NCI-H128 (cell line): ENCODE data around the gene ACAP2.
"Not testable (repeated sequence)": the region's sequence is repeated elsewhere in the genome, so short reads cannot be mapped to it uniquely, and the experiment has no call there.

Source experiments
- DNase-seq: peaks from one replicate; lab custom pipeline; 2025; ENCODE audit not compliant: unreplicated experiment; lab: John Stamatoyannopoulos, UW

Gene ACAP2

DNA sequence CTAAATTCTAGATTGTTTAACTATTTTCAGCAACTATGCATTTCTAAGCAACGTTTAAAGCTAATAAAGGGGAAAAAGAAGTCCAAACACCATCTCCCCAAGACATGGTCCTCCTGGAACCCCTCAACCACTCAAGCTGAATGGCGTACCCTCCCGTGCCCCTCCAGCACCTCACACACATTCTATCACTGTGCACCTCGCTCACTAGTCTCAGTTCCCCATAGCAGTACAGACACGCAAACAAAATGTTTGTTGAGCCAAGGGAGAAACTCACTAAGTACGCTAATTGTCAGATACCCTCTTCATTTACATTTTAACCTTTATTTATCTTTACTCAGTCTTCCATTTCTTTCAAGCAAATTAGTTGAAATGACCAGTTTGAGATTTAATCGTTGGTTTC, 48.8 kb downstream of the ACAP2 start:
- DNase-seq = no peak

DNA sequence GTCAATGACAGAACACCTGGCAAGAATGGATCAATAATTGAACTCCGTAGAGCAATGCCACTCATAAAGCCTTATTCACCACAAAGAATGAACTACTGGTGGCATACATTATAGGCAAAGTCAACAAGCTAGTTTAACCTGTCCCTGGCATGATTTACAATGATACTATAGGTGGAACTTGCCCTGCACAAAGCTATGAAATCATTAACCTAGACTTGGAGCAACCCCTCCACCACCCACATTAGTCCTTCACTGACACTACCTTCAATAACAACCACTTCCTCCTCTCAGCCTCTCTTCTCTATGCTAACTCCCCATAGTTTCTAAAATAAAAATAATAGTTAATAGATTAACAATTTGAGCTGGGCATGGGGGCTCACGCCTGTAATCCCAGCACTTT, 54.4 kb downstream of the ACAP2 start:
- no peak for DNase-seq

DNA sequence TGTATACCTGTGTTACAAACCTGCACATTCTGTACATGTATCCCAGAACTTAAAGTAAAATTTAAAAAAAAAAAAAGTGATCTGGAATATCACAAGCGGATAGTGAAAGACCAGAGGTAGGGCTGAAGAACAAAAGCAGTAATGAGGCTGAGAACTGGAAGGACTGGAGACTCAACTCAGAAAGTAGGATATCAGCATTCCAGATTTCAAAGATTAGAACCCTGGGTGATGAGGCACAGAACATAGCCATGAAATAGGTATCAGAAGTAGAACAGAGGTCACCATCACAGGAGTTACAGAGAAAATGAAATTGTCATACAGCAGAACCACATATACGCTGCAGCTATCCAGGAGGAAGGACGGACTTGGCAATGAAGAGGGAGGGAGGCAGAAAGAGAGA, 56.1 kb downstream of the ACAP2 start:
- DNase-seq = no peak

DNA sequence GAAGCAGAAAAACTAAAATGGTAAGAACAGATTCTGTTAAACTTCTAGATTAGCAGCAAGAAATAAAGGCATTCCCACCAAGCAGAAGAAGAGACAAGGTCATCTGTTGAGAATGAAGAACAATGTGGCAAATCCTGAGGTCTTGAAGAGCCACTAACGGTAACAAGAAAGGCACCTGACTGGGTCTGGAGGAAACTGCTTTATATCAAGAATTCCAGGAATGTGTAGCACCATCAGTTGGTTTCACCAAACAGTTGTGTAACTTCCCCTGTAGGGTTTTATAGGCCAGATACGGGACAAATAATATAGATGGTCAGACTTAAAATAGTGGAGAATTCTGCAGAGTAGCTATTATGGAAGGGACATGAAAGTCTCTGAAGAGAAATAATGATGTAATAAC, 57.3 kb downstream of the ACAP2 start:
- DNase-seq = no peak

DNA sequence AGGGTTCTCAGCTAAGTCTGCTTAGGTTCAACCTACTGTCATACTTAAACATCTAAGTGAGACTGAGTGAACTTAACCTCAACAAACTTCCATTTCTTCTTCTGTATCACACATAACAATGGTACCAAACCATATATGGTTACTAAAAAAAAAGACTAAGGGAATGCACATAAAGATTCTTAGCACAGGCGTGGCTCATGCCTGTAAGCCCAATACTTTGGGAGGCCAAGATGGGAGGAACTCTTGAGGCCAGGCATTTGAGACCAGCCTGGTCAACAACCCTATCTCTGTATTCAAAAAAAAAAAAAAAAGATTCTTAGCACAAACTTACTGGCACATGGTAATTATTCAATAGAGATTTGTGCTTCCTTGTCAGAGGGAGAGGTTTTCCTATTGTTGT, 57.9 kb downstream of the ACAP2 start:
- DNase-seq = no peak

DNA sequence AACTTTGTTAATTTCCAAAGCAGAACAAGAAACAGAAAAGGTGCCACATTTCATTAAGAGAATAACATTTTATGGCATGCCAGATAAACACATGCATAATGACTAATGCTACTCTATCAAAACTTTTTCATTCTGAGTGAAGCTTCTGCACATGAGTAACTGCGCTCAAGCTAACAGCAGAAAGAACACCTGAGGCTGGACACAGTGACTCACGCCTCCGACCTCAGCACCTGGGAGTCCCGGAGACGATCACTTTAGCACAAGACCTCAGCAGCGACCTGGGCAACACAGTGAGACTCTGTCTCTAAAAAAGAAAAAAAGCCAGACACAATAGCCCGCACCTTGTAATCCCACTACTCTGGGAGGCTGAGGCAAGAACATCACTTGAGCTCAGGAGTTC, 70.6 kb downstream of the ACAP2 start:
- DNase-seq = no peak

DNA sequence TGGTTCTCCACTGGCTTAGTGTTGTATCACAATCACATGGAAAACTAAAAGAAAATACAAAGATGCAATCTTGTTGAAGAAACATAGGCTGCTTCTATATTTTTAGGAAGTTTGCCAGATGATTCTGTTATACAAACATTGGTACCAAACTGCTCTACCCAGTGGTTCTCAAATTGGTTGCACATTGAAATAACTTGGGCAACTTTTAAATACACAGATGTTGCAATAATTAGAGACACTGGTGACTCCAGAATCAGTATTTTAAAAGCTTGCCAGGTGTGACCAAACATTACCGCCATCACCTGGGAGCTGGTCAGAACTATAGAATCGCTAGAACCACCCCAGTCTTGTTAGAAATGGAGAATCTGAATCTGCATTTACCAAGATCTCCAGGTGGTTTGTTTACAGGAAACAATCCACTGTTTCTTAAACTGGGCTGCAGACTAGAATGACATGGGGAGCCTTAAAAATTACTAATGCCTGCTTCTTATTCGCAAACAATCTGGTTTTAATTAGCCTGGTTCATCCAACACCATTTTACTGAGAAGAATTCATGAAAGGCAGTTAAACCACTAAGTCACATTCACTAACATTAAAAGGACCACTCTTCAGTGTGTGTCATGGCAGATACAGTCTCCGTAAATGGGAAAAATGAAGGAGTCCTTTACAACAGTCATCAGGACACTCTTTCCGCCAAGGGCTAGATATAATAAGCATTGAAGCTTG, 76.5 kb downstream of the ACAP2 start:
- DNase-seq = no peak

DNA sequence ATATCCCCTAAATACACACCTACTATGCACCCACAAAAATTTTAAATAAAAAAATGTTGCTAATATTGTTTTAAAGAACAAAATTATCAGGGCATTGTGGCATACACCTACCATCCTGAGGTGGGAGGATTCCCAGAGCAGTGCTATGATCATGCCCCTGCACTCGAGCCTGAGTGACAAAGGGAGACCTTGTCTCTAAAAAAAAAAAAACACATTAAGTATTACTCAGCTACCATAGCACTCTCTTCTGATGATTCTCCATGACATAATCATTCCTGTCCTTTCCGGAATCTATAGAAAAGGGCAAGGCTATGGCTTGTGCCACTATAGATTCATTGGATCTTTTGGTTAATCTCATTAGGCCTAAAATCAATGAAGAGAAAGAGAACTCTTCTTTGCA, 77.4 kb downstream of the ACAP2 start:
- DNase-seq = no peak

DNA sequence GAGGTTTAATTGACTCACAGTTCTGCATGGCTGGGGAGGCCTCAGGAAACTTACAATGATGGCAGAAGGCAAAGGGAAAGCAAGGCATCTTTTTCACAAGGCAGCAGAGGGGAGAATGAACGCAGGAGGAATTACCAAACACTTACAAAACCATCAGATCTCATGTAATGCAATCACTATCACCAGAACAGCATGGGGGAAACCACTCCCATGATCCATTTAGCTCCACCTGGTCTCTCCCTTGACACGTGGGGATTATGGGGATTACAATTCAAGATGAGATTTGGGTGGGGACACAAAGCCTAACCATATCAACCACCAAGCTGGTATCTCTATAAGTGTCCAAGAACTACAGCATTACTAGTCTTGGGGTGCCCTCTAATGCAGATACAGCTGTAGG, 85.0 kb downstream of the ACAP2 start:
- not testable (repeated sequence) for DNase-seq

DNA sequence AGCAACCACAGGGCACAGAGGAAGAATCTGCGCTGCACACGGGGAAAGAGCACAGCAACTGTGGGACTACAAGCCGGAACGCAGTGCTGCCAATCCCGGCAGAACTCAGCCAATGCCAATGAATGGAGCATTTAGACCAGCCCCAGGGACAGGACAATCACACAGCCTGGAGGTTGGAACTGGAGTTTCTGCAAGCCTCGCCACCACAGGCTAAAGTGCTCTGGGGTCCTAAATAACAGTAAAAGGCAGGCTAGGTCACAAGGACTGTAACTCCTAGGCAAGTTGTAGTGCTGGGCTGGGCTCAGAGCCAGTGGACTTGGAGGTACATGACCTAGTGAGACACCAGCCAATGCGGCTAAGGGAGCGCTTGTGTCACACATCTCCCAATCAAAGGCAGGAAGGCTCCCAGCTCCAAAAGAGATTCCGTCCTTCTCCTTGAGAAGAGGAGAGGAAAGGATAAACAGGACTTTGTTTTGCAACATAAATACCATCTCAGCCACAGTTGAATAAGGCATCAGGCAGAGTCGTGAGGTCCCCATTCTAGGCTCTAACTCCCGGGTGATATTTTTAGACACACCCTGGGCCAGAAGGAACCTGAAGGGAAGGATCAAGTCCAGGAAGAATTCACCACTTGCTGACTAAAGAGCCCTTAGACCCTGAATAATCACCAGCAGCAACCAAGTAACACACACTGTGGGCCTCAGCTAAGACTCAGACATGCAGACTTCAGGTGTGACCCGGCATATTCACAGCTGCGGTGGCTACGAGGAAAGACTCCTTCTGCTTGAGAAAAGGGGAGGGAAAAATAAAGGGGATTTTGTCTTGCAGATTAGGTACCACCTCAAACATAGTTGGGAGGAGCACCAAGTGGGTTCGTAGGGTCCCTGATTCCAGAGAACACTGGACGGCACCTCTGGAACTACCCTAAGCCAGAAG, 86.4 kb downstream of the ACAP2 start:
- no peak for DNase-seq

DNA sequence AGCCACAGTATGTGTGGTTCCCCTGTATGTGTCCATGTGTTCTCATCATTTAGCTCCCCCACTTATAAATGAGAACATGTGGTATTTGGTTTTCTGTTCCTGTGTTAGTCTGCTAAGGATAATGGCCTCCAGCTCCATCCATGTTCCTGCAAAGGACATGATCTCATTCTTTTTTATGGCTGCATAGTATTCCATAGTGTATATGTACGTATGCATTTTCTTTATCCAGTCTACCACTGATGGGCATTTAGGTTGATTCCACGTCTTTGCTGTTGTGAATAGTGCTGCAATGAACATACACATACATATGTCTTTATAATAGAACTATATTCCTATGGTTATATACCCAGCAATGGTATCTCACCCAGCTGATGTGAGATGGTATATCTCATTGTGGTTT, 88.8 kb downstream of the ACAP2 start:
- DNase-seq = not testable (repeated sequence)

DNA sequence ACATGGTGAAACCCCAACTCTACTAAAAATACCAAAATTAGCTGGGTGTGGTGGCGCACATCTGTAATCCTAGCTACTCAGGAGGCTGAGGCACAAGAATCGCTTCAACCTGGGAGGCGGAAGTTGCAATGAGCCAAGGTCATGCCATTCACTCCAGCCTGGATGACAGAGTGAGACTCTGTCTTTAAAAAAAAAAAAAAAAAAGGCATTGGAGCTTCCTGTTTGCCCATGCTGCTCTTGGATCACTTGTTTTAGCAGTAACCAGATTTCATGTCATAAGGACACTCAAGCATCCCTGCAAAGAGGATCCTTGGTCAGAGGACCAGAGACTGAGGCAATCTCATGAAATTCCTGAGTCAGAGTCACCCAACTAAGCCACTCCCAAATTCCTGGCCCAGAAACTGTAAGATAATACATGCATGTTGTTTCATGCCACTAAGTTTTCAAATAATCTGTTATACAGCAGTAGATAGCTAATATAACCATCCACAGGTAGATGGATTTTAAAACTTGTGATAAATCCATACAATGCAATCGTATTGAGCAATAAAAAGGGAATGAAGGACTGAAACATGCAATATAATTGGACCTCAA, 89.8 kb downstream of the ACAP2 start:
- no peak for DNase-seq

DNA sequence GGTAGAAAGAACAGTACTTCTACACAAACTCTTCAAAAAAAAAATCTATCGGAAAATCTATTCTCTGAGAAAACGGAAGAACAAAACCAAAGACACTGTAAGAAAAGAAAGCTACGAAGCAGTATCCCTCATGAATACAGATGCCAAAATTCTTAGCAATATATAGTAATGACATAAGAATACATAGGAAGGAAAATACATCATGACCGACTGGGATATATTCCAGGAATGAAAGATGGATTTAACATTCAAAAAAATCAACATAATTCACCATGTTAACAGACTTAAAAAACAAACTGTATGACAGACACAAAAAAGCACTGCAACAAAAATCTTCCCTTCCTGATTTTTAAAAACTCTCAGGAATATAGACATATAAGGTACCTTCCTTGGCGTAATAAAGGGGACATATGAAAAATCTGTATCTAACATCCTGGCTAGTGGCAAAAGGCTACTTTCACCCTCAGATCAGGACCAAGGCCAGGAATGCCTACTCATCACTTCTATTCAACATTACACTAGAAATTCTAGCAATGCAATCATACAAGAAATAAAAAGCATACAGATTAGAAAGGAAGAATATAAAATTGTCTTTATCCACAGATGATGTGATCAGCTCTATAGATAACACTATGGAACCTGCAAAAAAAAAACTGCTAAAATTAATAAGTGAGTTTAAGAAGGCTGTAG, 94.2 kb downstream of the ACAP2 start:
- no peak for DNase-seq

DNA sequence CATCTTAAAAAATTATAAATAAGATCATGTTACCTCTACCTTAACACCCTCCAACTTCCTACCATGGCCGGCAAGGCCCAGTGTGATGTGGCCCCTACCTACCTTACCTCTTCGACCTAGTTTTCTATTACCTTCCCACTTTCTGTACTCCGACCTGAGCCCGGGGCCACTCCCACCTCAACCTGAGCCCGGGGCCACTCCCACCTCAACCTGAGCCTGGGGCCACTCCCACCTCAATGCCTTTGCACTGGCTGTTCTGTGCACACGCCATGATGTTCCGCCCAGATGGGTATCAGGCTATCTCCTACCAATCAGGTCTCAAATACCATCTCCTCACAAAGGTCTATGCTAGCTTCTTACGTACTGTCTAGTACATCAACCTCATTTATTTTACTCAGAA, 105.1 kb downstream of the ACAP2 start:
- DNase-seq = no peak

DNA sequence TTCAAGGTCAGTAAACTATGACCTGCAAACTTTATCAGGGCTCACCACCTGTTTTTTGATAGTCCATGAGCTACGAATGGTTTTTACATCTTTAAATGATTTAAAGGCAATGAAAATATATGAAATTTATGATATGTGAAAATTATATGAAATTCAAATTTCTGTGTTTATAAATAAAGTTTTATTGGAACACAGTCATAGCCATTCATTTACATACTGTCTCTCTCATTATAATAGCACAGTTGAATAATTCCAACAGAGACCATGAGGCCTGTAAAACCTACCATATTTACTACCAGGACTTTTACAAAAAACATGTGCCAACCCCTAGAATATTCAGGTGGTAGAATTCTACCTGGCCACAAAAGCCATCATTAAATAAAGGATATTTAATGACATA, 107.9 kb downstream of the ACAP2 start:
- no peak for DNase-seq

DNA sequence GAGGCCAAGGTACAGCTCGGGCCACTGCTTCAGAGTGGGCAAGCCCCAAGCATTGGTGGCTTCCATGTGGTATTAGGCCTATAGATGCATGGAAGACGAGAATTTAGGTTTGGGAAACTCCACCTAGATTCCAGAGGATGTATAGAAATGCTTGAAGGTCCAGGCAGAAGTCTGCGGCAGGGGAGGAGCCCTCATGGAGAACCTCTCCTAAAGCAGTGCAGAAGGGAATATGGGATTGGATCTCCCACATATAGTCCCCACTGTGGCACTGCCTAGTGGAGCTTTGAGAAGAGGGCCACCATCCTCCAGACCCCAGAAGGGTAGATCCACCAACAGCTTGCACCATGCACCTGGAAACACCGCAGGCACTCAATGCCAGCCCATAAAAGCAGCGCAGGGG, 123.8 kb downstream of the ACAP2 start:
- DNase-seq = no peak

DNA sequence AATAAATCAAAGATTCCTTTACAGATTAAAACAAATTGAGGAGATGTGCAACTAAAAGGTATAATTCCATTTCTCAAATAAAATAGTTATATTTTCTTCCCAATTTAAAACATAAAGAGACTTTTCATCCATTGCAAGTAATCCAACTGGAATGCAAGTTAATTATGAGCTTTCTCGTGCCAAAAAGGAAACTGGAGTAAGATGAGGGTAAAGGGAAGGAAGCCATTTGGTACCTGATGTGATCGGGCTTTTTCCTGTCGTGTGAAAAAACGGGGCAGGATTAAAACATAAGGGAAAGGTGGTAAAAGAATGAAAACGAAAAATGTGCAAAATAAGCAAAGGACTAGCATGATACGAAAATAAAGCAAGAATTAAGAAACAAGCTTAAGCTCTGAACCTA, 130.1 kb downstream of the ACAP2 start:
- no peak for DNase-seq

DNA sequence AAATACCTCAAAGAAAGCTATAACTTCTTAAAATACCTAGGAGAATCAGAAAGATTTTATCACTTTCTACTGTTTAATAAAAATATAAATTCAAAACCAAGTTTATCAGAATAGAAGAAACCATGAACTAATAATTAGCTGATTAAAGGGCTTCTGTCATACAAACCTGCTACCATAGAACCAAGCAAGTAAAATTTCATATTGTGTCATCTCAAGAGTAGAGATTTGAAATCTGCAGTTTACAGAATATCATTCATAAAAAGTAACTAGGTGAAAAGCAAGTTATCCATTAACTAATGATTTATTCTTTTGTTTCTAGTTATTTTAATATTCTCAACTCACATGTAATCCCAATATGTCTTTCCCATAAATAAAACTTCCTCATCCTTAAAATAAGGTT, 135.1 kb downstream of the ACAP2 start:
- DNase-seq = no peak

DNA sequence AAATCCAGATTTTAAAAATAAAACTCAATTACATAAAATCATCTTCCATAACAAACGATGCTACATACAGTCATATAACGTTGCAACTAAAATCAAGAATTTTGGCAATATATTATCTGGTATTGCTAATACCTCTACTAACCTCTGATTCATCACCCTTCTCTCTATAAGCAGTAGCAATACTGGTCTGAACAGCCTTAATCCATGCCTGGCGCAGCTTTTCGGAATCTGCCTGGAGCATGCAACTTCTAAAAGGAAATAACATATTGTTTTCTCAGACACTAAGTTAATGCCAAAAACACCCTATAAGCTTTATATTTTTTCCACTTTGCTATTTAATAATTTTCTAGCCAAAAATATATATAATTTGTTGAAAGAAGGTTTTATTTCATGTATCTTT, 136.5 kb downstream of the ACAP2 start:
- no peak for DNase-seq

DNA sequence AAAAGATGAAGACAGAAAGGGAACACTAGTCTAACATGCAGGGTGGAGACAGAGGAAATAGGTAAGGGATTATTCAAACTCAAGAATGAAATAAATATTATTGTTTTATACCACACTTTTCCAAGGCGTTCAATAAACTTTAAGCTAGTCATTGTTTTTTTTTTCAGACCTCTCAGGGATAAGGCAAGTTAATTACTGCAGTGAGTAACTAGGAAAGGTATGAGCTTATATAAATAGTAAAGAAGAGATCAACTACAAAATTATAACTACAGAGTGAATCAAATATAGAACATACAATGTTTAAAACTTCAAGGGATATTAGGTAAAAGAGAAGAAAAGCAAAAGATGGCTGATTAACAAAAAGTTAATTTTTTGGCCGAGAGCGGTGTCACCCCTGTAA, 140.4 kb downstream of the ACAP2 start:
- no peak for DNase-seq

DNA sequence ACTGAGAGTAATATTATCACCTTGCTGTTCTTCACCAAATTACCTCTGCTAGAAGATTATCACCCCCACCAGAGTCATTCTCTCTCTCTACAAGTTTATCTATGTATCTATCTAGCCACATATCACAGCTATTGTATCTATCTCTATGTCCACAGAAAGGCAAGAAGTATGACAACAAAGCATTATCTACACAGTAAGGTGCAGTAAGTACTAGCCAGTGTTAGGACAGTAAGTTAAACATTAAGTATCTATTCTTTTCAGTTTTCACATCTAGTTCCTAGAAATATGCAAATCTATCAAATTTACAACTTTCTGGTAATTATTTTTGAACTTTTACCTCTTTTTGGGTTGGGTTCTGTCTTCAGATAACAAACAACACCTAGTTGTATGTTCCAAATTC, 145.4 kb downstream of the ACAP2 start:
- no peak for DNase-seq

DNA sequence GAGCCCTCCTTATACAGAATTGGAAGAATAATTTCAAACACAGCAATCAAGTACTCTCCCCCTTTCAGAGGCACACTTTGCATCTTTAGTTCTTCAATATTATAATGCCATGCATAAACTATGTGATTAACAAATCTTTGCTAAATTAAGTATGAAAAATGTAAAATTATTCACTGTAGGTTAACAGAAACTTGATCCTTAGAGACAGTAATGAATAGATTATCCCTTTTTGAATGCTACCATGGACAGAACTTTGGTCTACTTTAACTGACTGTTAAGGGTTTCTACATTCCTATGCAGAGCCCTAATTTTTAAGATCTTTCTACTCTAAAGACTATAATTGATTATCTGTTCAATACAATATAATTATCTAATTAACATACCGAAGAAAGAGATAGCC, 146.2 kb downstream of the ACAP2 start:
- no peak for DNase-seq
